Measurements from ENCODE around the gene TOLLIP. TPM values are rescaled to one million over a fixed set of nuclear protein-coding genes. Genes with fewer than 3 reads are reported as not detected.

Gene TOLLIP
- total RNA-seq, 1 donor from 2014 or later = 71.6 TPM

GRCh38 chr11:1306186-1307162 is 3.0 kb downstream of the TOLLIP start:
- Mint-ChIP-seq H3K27ac (ENCODE audit: unreplicated experiment) (no peak overlapping the region), H3K9me3 (ENCODE audit: unreplicated experiment) (peaks cover 8% of the 10 kb centered on the region), H3K4me3 (ENCODE audit: unreplicated experiment) (no peak overlapping the region), H3K4me1 (ENCODE audit: unreplicated experiment) (peaks cover 53% of the 10 kb centered on the region), H3K27me3 (ENCODE audit: unreplicated experiment) (no peaks in the 10 kb centered on the region), H3K36me3 (ENCODE audit: unreplicated experiment) (peaks cover 5% of the 10 kb centered on the region)
- no peak for DNase-seq (ENCODE audit: extremely low spot score, unreplicated experiment)
- TF ChIP-seq CTCF (IDR thresholded peaks at IDR 0.05) = no peak

GRCh38 chr11:1305501-1306056 is 3.9 kb downstream of the TOLLIP start:
- Mint-ChIP-seq H3K9me3 (ENCODE audit: unreplicated experiment) (peaks cover 2% of the 10 kb centered on the region), H3K4me1 (ENCODE audit: unreplicated experiment) (peaks cover 50% of the 10 kb centered on the region), H3K36me3 (ENCODE audit: unreplicated experiment) (peaks cover 2% of the 10 kb centered on the region), H3K4me3 (ENCODE audit: unreplicated experiment) (no peak overlapping the region), H3K27me3 (ENCODE audit: unreplicated experiment) (no peaks in the 10 kb centered on the region), H3K27ac (ENCODE audit: unreplicated experiment) (no peak overlapping the region)
- peak; percentile 75 for DNase-seq (ENCODE audit: extremely low spot score, unreplicated experiment)
- no peak for TF ChIP-seq CTCF (IDR thresholded peaks at IDR 0.05)

GRCh38 chr11:1305063-1305495 is 4.4 kb downstream of the TOLLIP start:
- Mint-ChIP-seq H3K27me3 (ENCODE audit: unreplicated experiment) (no peaks in the 10 kb centered on the region), H3K4me3 (ENCODE audit: unreplicated experiment) (no peak overlapping the region), H3K36me3 (ENCODE audit: unreplicated experiment) (no peaks in the 10 kb centered on the region), H3K27ac (ENCODE audit: unreplicated experiment) (no peak overlapping the region), H3K9me3 (ENCODE audit: unreplicated experiment) (no peaks in the 10 kb centered on the region), H3K4me1 (ENCODE audit: unreplicated experiment) (peaks cover 51% of the 10 kb centered on the region)
- TF ChIP-seq CTCF (IDR thresholded peaks at IDR 0.05) = no peak
- DNase-seq (ENCODE audit: extremely low spot score, unreplicated experiment) = peak; percentile 65

- no peaks in the 10 kb centered on the region for H3K27me3 Mint-ChIP-seq (ENCODE audit: unreplicated experiment)
- TF ChIP-seq CTCF (IDR thresholded peaks at IDR 0.05) = no peak
- peak; percentile 67 for DNase-seq (ENCODE audit: extremely low spot score, unreplicated experiment)
- H3K4me3 Mint-ChIP-seq (ENCODE audit: unreplicated experiment) = no peak overlapping the region
- H3K36me3 Mint-ChIP-seq (ENCODE audit: unreplicated experiment) = no peaks in the 10 kb centered on the region
- H3K27ac Mint-ChIP-seq (ENCODE audit: unreplicated experiment) = peak overlapping the region; percentile 59
- H3K4me1 Mint-ChIP-seq (ENCODE audit: unreplicated experiment) = peaks cover 52% of the 10 kb centered on the region
- no peaks in the 10 kb centered on the region for H3K9me3 Mint-ChIP-seq (ENCODE audit: unreplicated experiment)
Measured at GRCh38 chr11:1304380-1304779, 5.1 kb downstream of the TOLLIP start.

- Mint-ChIP-seq H3K36me3 (ENCODE audit: unreplicated experiment) (no peaks in the 10 kb centered on the region), H3K4me1 (ENCODE audit: unreplicated experiment) (peaks cover 56% of the 10 kb centered on the region), H3K27me3 (ENCODE audit: unreplicated experiment) (no peaks in the 10 kb centered on the region), H3K4me3 (ENCODE audit: unreplicated experiment) (no peak overlapping the region), H3K9me3 (ENCODE audit: unreplicated experiment) (no peaks in the 10 kb centered on the region), H3K27ac (ENCODE audit: unreplicated experiment) (peak overlapping the region; percentile 59)
- DNase-seq (ENCODE audit: extremely low spot score, unreplicated experiment) = peak; percentile 68
- TF ChIP-seq CTCF (IDR thresholded peaks at IDR 0.05) = no peak
Measured at GRCh38 chr11:1303973-1304372, 5.5 kb downstream of the TOLLIP start.

Measured in osteocyte (in vitro differentiated cells).